ENCODE measurements around the gene TMEM203. TPM values are rescaled to one million over a fixed set of nuclear protein-coding genes. Genes with fewer than 3 reads are reported as not detected.
A peak's percentile ranks its signal among the peaks of the same experiment; 100 is the strongest.

The TMEM203 gene
- total and polyA plus RNA-seq, 4 donors: 19.9 to 27.5 (median 21.5) TPM

DNA sequence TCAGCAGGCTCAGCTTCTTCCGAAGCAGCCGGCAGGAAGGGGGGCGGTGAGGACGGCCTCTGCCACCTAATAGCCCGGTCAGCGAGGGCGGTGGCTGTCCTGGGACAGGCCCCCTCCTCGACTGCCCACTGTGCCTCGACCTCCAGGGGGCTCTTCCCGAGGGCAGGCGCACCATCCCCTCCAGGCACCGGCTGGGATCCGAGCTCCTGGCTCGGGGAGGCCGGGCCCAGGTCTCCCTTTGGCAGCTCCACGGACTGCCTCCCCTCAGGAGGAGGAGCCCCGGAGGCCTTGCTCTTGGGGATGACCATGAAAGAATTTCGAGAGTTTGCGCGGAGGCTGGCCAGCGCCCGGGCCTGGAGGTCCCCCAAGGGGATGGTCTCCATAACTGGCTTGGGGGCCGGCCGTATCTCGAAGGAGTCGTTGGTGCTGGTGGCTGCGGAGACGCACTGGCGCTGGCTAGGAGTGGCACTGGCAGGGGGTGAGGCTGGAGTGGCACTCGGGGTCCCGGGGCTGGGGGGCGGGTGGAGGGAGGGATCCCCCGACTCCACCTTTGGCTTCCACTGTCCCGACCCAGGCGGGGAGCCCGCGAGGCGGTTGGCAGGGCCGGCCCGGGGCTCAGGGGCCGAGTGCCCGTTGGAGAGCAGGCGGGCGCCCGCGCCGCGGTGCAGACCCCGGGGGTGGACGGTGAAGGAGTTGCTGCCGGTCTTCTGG, 5.9 kb downstream of the TMEM203 start:
- no peaks in the 10 kb centered on the region for H3K36me3 ChIP-seq (ENCODE audit: control insufficient read depth in 4 of 4, insufficient read depth in 3 of 4, low read depth in 1 of 4, low read length in 3 of 4)
- TF ChIP-seq NR2F2 (IDR thresholded peaks at IDR 0.05): no peak
- TF ChIP-seq, protein P1, sequence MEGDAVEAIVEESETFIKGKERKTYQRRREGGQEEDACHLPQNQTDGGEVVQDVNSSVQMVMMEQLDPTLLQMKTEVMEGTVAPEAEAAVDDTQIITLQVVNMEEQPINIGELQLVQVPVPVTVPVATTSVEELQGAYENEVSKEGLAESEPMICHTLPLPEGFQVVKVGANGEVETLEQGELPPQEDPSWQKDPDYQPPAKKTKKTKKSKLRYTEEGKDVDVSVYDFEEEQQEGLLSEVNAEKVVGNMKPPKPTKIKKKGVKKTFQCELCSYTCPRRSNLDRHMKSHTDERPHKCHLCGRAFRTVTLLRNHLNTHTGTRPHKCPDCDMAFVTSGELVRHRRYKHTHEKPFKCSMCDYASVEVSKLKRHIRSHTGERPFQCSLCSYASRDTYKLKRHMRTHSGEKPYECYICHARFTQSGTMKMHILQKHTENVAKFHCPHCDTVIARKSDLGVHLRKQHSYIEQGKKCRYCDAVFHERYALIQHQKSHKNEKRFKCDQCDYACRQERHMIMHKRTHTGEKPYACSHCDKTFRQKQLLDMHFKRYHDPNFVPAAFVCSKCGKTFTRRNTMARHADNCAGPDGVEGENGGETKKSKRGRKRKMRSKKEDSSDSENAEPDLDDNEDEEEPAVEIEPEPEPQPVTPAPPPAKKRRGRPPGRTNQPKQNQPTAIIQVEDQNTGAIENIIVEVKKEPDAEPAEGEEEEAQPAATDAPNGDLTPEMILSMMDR (IDR thresholded peaks at IDR 0.05; ENCODE audit: low read depth, low read length, missing input control): no peak
- TF ChIP-seq, protein P2, sequence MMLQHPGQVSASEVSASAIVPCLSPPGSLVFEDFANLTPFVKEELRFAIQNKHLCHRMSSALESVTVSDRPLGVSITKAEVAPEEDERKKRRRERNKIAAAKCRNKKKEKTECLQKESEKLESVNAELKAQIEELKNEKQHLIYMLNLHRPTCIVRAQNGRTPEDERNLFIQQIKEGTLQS (IDR thresholded peaks at IDR 0.05): no peak
- no peak for TF ChIP-seq FOXA2 (IDR thresholded peaks at IDR 0.05)
- TF ChIP-seq HNF4G (IDR thresholded peaks at IDR 0.05): no peak
- no peak for TF ChIP-seq EGR1 (IDR thresholded peaks at IDR 0.05; ENCODE audit: low read depth in 2 of 2)
- TF ChIP-seq, protein P3, sequence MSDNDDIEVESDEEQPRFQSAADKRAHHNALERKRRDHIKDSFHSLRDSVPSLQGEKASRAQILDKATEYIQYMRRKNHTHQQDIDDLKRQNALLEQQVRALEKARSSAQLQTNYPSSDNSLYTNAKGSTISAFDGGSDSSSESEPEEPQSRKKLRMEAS (IDR thresholded peaks at IDR 0.05): no peak
- TF ChIP-seq RXRA (IDR thresholded peaks at IDR 0.05): no peak
- no peak for TF ChIP-seq YY1 (IDR thresholded peaks at IDR 0.05)
- TF ChIP-seq, protein P4, sequence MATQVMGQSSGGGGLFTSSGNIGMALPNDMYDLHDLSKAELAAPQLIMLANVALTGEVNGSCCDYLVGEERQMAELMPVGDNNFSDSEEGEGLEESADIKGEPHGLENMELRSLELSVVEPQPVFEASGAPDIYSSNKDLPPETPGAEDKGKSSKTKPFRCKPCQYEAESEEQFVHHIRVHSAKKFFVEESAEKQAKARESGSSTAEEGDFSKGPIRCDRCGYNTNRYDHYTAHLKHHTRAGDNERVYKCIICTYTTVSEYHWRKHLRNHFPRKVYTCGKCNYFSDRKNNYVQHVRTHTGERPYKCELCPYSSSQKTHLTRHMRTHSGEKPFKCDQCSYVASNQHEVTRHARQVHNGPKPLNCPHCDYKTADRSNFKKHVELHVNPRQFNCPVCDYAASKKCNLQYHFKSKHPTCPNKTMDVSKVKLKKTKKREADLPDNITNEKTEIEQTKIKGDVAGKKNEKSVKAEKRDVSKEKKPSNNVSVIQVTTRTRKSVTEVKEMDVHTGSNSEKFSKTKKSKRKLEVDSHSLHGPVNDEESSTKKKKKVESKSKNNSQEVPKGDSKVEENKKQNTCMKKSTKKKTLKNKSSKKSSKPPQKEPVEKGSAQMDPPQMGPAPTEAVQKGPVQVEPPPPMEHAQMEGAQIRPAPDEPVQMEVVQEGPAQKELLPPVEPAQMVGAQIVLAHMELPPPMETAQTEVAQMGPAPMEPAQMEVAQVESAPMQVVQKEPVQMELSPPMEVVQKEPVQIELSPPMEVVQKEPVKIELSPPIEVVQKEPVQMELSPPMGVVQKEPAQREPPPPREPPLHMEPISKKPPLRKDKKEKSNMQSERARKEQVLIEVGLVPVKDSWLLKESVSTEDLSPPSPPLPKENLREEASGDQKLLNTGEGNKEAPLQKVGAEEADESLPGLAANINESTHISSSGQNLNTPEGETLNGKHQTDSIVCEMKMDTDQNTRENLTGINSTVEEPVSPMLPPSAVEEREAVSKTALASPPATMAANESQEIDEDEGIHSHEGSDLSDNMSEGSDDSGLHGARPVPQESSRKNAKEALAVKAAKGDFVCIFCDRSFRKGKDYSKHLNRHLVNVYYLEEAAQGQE (IDR thresholded peaks at IDR 0.05): no peak
- TF ChIP-seq RAD21 (IDR thresholded peaks at IDR 0.05): no peak
- H3K9me3 ChIP-seq (ENCODE audit: control insufficient read depth in 4 of 4, low read length in 3 of 4): no peaks in the 10 kb centered on the region
- no peaks in the 10 kb centered on the region for H3K27me3 ChIP-seq (ENCODE audit: control insufficient read depth in 4 of 4, insufficient read depth in 4 of 4, low read length in 3 of 4)
- H3K9ac ChIP-seq (ENCODE audit: low read depth in 1 of 2, low read length in 2 of 2): peak overlapping the region in 1 of 2 donors; percentile 27
- DNase-seq (ENCODE audit: low spot score): no peak
- peak overlapping the region; percentile 66 to 90 (median 66) for H3K4me3 ChIP-seq (ENCODE audit: low read depth in 1 of 3, low read length in 3 of 3)
- peak overlapping the region in 1 of 2 donors; percentile 2 for H3K27ac ChIP-seq (ENCODE audit: low read depth in 1 of 2, low read length in 2 of 2)
- peaks cover 36 to 89% (median 77%) of the 10 kb centered on the region in 4 donors for H3K4me1 ChIP-seq (ENCODE audit: control insufficient read depth in 4 of 4, insufficient read depth in 4 of 4, low read length in 3 of 4)
- 5% methylated on average over 51 of the region's 51 CpGs for WGBS

DNA sequence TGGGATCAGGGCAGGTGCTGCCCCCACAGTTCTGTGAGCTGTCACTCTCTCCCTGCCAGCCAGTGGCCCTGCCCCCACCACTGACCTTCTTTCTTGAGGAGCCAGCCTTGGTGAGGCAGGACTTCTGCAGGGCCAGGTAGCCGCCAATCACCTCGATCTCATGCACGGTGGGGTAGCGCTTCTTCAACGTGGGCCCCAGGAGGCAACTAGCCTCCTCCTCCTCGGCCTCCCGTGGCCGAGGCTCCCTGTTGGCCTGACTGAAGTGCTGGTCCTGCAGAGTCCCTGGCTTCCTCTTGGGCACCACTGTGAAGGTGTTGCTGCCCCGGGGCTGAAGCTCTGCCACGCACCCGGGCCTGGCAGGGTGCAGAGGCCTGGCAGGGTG, 6.6 kb downstream of the TMEM203 start:
- Histone ChIP-seq H3K4me3 (ENCODE audit: low read depth in 1 of 3, low read length in 3 of 3) (peak overlapping the region; percentile 66 to 90 (median 66)), H3K27ac (ENCODE audit: low read depth in 1 of 2, low read length in 2 of 2) (peak overlapping the region; percentile 81 to 84), H3K9ac (ENCODE audit: low read depth in 1 of 2, low read length in 2 of 2) (peak overlapping the region in 1 of 2 donors; percentile 66), H3K4me1 (ENCODE audit: control insufficient read depth in 4 of 4, insufficient read depth in 4 of 4, low read length in 3 of 4) (peaks cover 34 to 89% (median 75%) of the 10 kb centered on the region in 4 donors), H3K9me3 (ENCODE audit: control insufficient read depth in 4 of 4, low read length in 3 of 4) (no peaks in the 10 kb centered on the region), H3K36me3 (ENCODE audit: control insufficient read depth in 4 of 4, insufficient read depth in 3 of 4, low read depth in 1 of 4, low read length in 3 of 4) (no peaks in the 10 kb centered on the region), H3K27me3 (ENCODE audit: control insufficient read depth in 4 of 4, insufficient read depth in 4 of 4, low read length in 3 of 4) (no peaks in the 10 kb centered on the region)
- 39% methylated on average over 11 of the region's 11 CpGs for WGBS
- no peak for DNase-seq (ENCODE audit: low spot score)
- TF ChIP-seq, protein P4 (IDR thresholded peaks at IDR 0.05): no peak
- TF ChIP-seq, protein P2 (IDR thresholded peaks at IDR 0.05): no peak
- TF ChIP-seq EGR1 (IDR thresholded peaks at IDR 0.05; ENCODE audit: low read depth in 2 of 2) (no peak), RAD21 (IDR thresholded peaks at IDR 0.05) (no peak), HNF4G (IDR thresholded peaks at IDR 0.05) (no peak), RXRA (IDR thresholded peaks at IDR 0.05) (no peak), TAF1 (conservative IDR thresholded peaks at IDR 0.05) (no peak), HNF4A (conservative IDR thresholded peaks at IDR 0.05) (no peak), NR2F2 (IDR thresholded peaks at IDR 0.05) (no peak)
- TF ChIP-seq, protein P3 (IDR thresholded peaks at IDR 0.05): no peak
- TF ChIP-seq, protein P5, sequence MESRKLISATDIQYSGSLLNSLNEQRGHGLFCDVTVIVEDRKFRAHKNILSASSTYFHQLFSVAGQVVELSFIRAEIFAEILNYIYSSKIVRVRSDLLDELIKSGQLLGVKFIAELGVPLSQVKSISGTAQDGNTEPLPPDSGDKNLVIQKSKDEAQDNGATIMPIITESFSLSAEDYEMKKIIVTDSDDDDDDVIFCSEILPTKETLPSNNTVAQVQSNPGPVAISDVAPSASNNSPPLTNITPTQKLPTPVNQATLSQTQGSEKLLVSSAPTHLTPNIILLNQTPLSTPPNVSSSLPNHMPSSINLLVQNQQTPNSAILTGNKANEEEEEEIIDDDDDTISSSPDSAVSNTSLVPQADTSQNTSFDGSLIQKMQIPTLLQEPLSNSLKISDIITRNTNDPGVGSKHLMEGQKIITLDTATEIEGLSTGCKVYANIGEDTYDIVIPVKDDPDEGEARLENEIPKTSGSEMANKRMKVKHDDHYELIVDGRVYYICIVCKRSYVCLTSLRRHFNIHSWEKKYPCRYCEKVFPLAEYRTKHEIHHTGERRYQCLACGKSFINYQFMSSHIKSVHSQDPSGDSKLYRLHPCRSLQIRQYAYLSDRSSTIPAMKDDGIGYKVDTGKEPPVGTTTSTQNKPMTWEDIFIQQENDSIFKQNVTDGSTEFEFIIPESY (IDR thresholded peaks at IDR 0.05): no peak
- TF ChIP-seq, protein P1 (IDR thresholded peaks at IDR 0.05; ENCODE audit: low read depth, low read length, missing input control): no peak
